Trophoblast cell (in vitro differentiated cells and primary cell): Measurements from ENCODE around the gene RBM19.
A peak's percentile ranks its signal among the peaks of the same experiment; 100 is the strongest.
"Not testable (repeated sequence)": the region's sequence is repeated elsewhere in the genome, so short reads cannot be mapped to it uniquely, and the experiment has no call there.

Source experiments
- DNase-seq, 2 donors: peaks; one replicate each; pipeline ENCODE4 v3.0.0-alpha.2; 2016
- H2AFZ ChIP-seq: 2 replicates; pipeline ENCODE4 v1.6.1; 2013; ENCODE audit warnings: low read length, moderate library complexity, mild to moderate bottlenecking; ENCODE audit not compliant: insufficient read depth, poor library complexity
- H2AK5ac ChIP-seq: 2 replicates; pipeline ENCODE4 v1.6.1; 2013; ENCODE audit warnings: mild to moderate bottlenecking, low read length
- H2BK120ac ChIP-seq: 2 replicates; pipeline ENCODE4 v1.6.1; 2013; ENCODE audit warnings: low read length, mild to moderate bottlenecking, moderate library complexity; ENCODE audit not compliant: insufficient read depth, poor library complexity
- H2BK12ac ChIP-seq: 2 replicates; pipeline ENCODE4 v1.6.1; 2013; ENCODE audit warnings: mild to moderate bottlenecking, low read length, moderate library complexity
- H2BK5ac ChIP-seq: 2 replicates; pipeline ENCODE4 v1.6.1; 2013; ENCODE audit warnings: low read length, low read depth, moderate library complexity, mild to moderate bottlenecking; ENCODE audit not compliant: poor library complexity
- H3K14ac ChIP-seq: 2 replicates; pipeline ENCODE4 v1.6.1; 2013; ENCODE audit warnings: mild to moderate bottlenecking, low read length
- H3K18ac ChIP-seq: 2 replicates; pipeline ENCODE4 v1.6.1; 2013; ENCODE audit warnings: mild to moderate bottlenecking, low read length
- H3K23ac ChIP-seq: 2 replicates; pipeline ENCODE4 v1.6.1; 2013; ENCODE audit warnings: low read length
- H3K27ac ChIP-seq: 2 replicates; pipeline ENCODE4 v1.5.1; 2013; ENCODE audit warnings: low read depth, mild to moderate bottlenecking, inconsistent platforms, low read length, moderate library complexity
- H3K27me3 ChIP-seq: 2 replicates; pipeline ENCODE4 v1.6.1; 2013; ENCODE audit warnings: inconsistent platforms, mild to moderate bottlenecking, low read length, moderate library complexity; ENCODE audit not compliant: insufficient read depth
- H3K36me3 ChIP-seq, 2 experiments: 1 replicate in 1 of 2; 2 replicates in 1 of 2; pipeline ENCODE4 v1.6.1; 2013; ENCODE audit warnings: low read length in 2 of 2, mild to moderate bottlenecking in 2 of 2, moderate library complexity in 1 of 2; ENCODE audit not compliant: insufficient read depth in 2 of 2, control insufficient read depth in 1 of 2
- H3K4ac ChIP-seq: 2 replicates; pipeline ENCODE4 v1.6.1; 2013; ENCODE audit warnings: low read depth, mild to moderate bottlenecking, low read length, moderate library complexity
- H3K4me1 ChIP-seq, 2 experiments: 1 replicate in 1 of 2; 2 replicates in 1 of 2; pipeline ENCODE4 v1.6.1; 2013; ENCODE audit warnings: low read length in 2 of 2, mild to moderate bottlenecking in 2 of 2, moderate library complexity in 1 of 2; ENCODE audit not compliant: insufficient read depth in 2 of 2, control insufficient read depth in 1 of 2
- H3K4me2 ChIP-seq: 2 replicates; pipeline ENCODE4 v1.6.1; 2013; ENCODE audit warnings: inconsistent platforms, mild to moderate bottlenecking, low read length, moderate library complexity
- H3K4me3 ChIP-seq: 2 replicates; pipeline ENCODE4 v1.5.1; 2013; ENCODE audit warnings: mild to moderate bottlenecking, low read depth, low read length, inconsistent platforms
- H3K79me1 ChIP-seq: one replicate; pipeline ENCODE4 v1.6.1; 2013; ENCODE audit warnings: low read length
- H3K79me2 ChIP-seq: 2 replicates; pipeline ENCODE4 v1.6.1; 2013; ENCODE audit warnings: low read length, mild to moderate bottlenecking; ENCODE audit not compliant: control insufficient read depth, insufficient read depth, poor library complexity
- H3K9ac ChIP-seq: 2 replicates; pipeline ENCODE4 v1.6.1; 2013; ENCODE audit warnings: mild to moderate bottlenecking, low read length
- H3K9me3 ChIP-seq: 2 replicates; pipeline ENCODE4 v1.6.1; 2013; ENCODE audit warnings: low read depth, mild to moderate bottlenecking, control low read depth, inconsistent platforms, low read length; ENCODE audit not compliant: insufficient read depth
- H4K12ac ChIP-seq: 2 replicates; pipeline ENCODE4 v1.6.1; 2013; ENCODE audit warnings: low read depth, mild to moderate bottlenecking, low read length, moderate library complexity
- H4K8ac ChIP-seq: 2 replicates; pipeline ENCODE4 v1.6.1; 2013; ENCODE audit warnings: low read depth, mild to moderate bottlenecking, low read length, moderate library complexity
- H4K91ac ChIP-seq: one replicate; pipeline ENCODE4 v1.6.1; 2013; ENCODE audit warnings: low read depth, mild to moderate bottlenecking, low read length, moderate library complexity
- WGBS: extraction: QIAGEN DNeasy Blood & Tissue Kit; methylation state at CpG from one replicate; pipeline ENCODE4 v1.1.7; 2013; ENCODE audit warnings: missing lambda C conversion rate; ENCODE audit not compliant: insufficient read length, insufficient coverage; ENCODE audit errors: extremely low coverage; 5-methylcytosine and 5-hydroxymethylcytosine counted together

The RBM19 gene

DNA sequence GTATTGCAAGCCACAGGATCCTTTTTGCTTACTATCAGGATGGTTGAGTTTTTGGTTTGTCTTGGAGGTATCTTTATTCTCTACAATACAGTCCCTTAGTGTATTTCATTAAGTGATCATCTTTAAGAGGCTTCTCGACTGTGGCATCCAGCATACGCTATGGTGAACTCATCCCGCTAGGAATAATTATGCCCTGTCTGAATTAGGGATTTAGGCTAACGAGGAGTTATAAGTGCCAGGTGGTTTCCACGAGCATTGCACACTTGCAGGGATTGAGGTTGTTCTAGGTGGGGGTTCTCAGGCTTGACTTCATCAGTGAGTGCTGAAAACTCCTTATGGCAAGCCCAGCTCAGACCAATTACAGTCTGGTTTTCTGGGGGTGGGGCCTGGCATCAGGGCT, 37.2 kb upstream of the RBM19 start:
- Histone ChIP-seq H4K12ac (no peak overlapping the region), H4K8ac (no peak overlapping the region), H4K91ac (no peak overlapping the region), H3K4ac (no peak overlapping the region), H3K27me3 (no peaks in the 10 kb centered on the region), H3K9ac (peak overlapping the region; percentile 24), H3K4me1 (no peaks in the 10 kb centered on the region), H3K4me2 (no peak overlapping the region), H3K79me2 (no peaks in the 10 kb centered on the region), H3K4me3 (no peak overlapping the region), H2BK5ac (no peak overlapping the region), H2BK120ac (no peak overlapping the region), H3K14ac (no peak overlapping the region), H3K27ac (no peak overlapping the region), H2AFZ (no peak overlapping the region), H2AK5ac (no peak overlapping the region), H3K23ac (no peak overlapping the region), H3K36me3 (no peaks in the 10 kb centered on the region), H2BK12ac (no peak overlapping the region), H3K79me1 (no peaks in the 10 kb centered on the region), H3K9me3 (no peaks in the 10 kb centered on the region), H3K18ac (no peak overlapping the region)
- no peak for DNase-seq
- no CpG with 5 or more reads among the region's 5 CpGs for WGBS

GRCh38 chr12:114001511-114002340, 35.6 kb upstream of the RBM19 start:
- H2BK120ac ChIP-seq = no peak overlapping the region
- no peak overlapping the region for H2AFZ ChIP-seq
- no peak overlapping the region for H2BK5ac ChIP-seq
- H4K8ac ChIP-seq = no peak overlapping the region
- no peaks in the 10 kb centered on the region for H3K27me3 ChIP-seq
- H2AK5ac ChIP-seq = no peak overlapping the region
- H3K23ac ChIP-seq = no peak overlapping the region
- H3K79me2 ChIP-seq = no peaks in the 10 kb centered on the region
- H3K79me1 ChIP-seq = no peaks in the 10 kb centered on the region
- H3K4me2 ChIP-seq = no peak overlapping the region
- no peak overlapping the region for H4K12ac ChIP-seq
- no peak overlapping the region for H3K18ac ChIP-seq
- WGBS = no CpG with 5 or more reads among the region's 5 CpGs
- no peaks in the 10 kb centered on the region for H3K4me1 ChIP-seq
- H3K9ac ChIP-seq = no peak overlapping the region
- no peak for DNase-seq
- H3K14ac ChIP-seq = no peak overlapping the region
- no peak overlapping the region for H2BK12ac ChIP-seq
- no peak overlapping the region for H3K4ac ChIP-seq
- no peak overlapping the region for H4K91ac ChIP-seq
- H3K27ac ChIP-seq = no peak overlapping the region
- H3K36me3 ChIP-seq = no peaks in the 10 kb centered on the region
- no peak overlapping the region for H3K4me3 ChIP-seq
- no peaks in the 10 kb centered on the region for H3K9me3 ChIP-seq

DNA sequence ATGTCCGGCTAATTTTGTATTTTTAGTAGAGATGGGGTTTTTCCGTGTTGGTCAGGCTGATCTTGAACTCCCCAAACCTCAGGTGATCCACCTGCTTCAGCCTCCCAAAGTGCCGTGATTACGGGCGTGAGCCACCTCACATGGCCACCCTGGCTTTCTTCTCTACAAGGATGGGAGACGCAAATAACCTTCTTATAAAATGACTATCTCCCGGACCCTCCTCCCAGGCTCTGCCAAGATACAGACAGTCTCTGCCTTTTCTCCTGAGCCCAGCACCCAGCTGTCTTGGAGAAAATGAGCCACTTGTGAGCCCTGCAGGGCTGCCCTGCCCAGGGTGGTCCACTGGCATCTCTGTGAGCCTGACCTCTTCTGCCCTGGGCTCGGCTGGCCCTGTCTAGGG, 34.7 kb upstream of the RBM19 start:
- no peaks in the 10 kb centered on the region for H3K9me3 ChIP-seq
- no peaks in the 10 kb centered on the region for H3K79me1 ChIP-seq
- no peak for DNase-seq
- no peak overlapping the region for H3K4ac ChIP-seq
- no peaks in the 10 kb centered on the region for H3K27me3 ChIP-seq
- no peak overlapping the region for H3K9ac ChIP-seq
- no peak overlapping the region for H4K12ac ChIP-seq
- H3K18ac ChIP-seq = no peak overlapping the region
- no peak overlapping the region for H2BK120ac ChIP-seq
- no peak overlapping the region for H3K4me2 ChIP-seq
- no peaks in the 10 kb centered on the region for H3K79me2 ChIP-seq
- H4K91ac ChIP-seq = no peak overlapping the region
- H3K14ac ChIP-seq = no peak overlapping the region
- H3K27ac ChIP-seq = no peak overlapping the region
- no peak overlapping the region for H2BK5ac ChIP-seq
- no peak overlapping the region for H2AK5ac ChIP-seq
- no peak overlapping the region for H2AFZ ChIP-seq
- no peaks in the 10 kb centered on the region for H3K4me1 ChIP-seq
- H4K8ac ChIP-seq = no peak overlapping the region
- WGBS = no CpG with 5 or more reads among the region's 8 CpGs
- H3K4me3 ChIP-seq = no peak overlapping the region
- no peaks in the 10 kb centered on the region for H3K36me3 ChIP-seq
- H3K23ac ChIP-seq = no peak overlapping the region
- H2BK12ac ChIP-seq = no peak overlapping the region

GRCh38 chr12:114000261-114000660, 34.1 kb upstream of the RBM19 start:
- H3K4me1 ChIP-seq, H3K4ac ChIP-seq, H3K9me3 ChIP-seq, H3K79me1 ChIP-seq, H3K4me3 ChIP-seq, H3K79me2 ChIP-seq, H3K23ac ChIP-seq, H2BK12ac ChIP-seq, DNase-seq, H4K8ac ChIP-seq, H3K18ac ChIP-seq, H2AFZ ChIP-seq, H2BK120ac ChIP-seq, H2AK5ac ChIP-seq, H4K91ac ChIP-seq, H3K27me3 ChIP-seq, H3K14ac ChIP-seq, H3K27ac ChIP-seq, H4K12ac ChIP-seq, H2BK5ac ChIP-seq, H3K36me3 ChIP-seq, H3K4me2 ChIP-seq, H3K9ac ChIP-seq: not testable (repeated sequence)
- no CpG with 5 or more reads among the region's 7 CpGs for WGBS
